ENCODE results near the gene CTSK. TPM values are rescaled to one million over a fixed set of nuclear protein-coding genes. Genes with fewer than 3 reads are reported as not detected.
"Not testable (repeated sequence)": the region's sequence is repeated elsewhere in the genome, so short reads cannot be mapped to it uniquely, and the experiment has no call there.

CTSK gene
- total and polyA plus RNA-seq, 2 experiments from 2014 or later: 37.3 to 54.3 TPM

DNA sequence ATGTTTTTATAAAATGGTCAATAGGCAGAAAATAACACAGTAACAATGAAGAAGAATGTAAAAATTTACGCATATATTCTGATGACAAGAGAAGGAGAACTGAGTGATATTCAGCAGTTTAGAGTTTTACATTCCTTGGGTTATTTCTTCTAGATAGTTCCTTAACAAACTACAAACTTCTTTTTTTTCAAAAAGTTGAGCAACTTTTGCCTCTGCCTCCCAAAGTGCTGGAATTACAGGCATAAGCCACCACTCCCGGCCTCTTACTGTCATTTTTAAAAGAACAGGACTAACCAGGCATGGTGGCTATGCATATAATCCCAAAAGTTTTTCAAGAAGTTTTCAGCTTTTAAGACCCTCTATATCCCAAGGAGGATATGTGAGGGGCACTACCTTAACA lies 35.4 kb upstream of the CTSK start:
- no peaks in the 10 kb centered on the region for H3K9me2 ChIP-seq (replicated peaks; ENCODE audit: insufficient read depth)
- H3K4me3 ChIP-seq: no peak overlapping the region
- no peaks in the 10 kb centered on the region for H3K27me3 ChIP-seq
- no peak for DNase-seq (ENCODE audit: low spot score)
- no peaks in the 10 kb centered on the region for H3K4me1 ChIP-seq (ENCODE audit: insufficient read depth)
- no peaks in the 10 kb centered on the region for H3K36me3 ChIP-seq (replicated peaks; ENCODE audit: insufficient read depth, low read depth)
- TF ChIP-seq, protein P1, sequence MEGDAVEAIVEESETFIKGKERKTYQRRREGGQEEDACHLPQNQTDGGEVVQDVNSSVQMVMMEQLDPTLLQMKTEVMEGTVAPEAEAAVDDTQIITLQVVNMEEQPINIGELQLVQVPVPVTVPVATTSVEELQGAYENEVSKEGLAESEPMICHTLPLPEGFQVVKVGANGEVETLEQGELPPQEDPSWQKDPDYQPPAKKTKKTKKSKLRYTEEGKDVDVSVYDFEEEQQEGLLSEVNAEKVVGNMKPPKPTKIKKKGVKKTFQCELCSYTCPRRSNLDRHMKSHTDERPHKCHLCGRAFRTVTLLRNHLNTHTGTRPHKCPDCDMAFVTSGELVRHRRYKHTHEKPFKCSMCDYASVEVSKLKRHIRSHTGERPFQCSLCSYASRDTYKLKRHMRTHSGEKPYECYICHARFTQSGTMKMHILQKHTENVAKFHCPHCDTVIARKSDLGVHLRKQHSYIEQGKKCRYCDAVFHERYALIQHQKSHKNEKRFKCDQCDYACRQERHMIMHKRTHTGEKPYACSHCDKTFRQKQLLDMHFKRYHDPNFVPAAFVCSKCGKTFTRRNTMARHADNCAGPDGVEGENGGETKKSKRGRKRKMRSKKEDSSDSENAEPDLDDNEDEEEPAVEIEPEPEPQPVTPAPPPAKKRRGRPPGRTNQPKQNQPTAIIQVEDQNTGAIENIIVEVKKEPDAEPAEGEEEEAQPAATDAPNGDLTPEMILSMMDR (IDR thresholded peaks at IDR 0.05; ENCODE audit: poor library complexity): no peak
- no peak for TF ChIP-seq EZH2phosphoT487 (IDR thresholded peaks at IDR 0.05; ENCODE audit: low read depth, severe bottlenecking, unreplicated experiment)
- TF ChIP-seq EZH2 (IDR thresholded peaks at IDR 0.05; ENCODE audit: borderline replicate concordance): no peak
- no peaks in the 10 kb centered on the region for H4K20me1 ChIP-seq (ENCODE audit: insufficient read depth, poor library complexity, severe bottlenecking)
- WGBS (ENCODE audit: low lambda C conversion rate, missing lambda C conversion rate): 89% methylated on average over 2 of the region's 2 CpGs
- H3K27ac ChIP-seq: no peak overlapping the region
- no peaks in the 10 kb centered on the region for H3K79me2 ChIP-seq
- H2AFZ ChIP-seq: no peak overlapping the region
- no peaks in the 10 kb centered on the region for H3K9me3 ChIP-seq (ENCODE audit: low read depth)
- H3K4me2 ChIP-seq: no peak overlapping the region

DNA sequence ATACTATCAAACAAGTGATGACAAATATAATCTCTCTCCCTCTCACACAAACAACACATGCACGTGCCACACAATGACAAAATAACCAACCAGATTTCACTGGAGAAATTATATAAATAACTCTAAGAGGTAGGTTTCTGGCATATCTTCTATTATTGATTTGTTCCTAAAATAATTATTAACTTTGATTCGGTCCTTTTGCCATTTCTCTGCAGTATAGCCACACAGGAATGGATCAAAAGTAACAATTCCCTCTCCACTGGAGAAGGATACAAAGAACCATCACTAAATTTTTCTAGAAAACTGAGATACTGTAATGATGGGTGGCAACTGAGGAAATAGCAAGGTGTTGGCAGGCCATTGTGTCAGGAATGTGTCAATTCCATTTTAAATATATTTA lies 34.9 kb upstream of the CTSK start:
- H3K27me3 ChIP-seq: no peaks in the 10 kb centered on the region
- no peaks in the 10 kb centered on the region for H3K4me1 ChIP-seq (ENCODE audit: insufficient read depth)
- H3K36me3 ChIP-seq (replicated peaks; ENCODE audit: insufficient read depth, low read depth): no peaks in the 10 kb centered on the region
- no peaks in the 10 kb centered on the region for H4K20me1 ChIP-seq (ENCODE audit: insufficient read depth, poor library complexity, severe bottlenecking)
- no peak overlapping the region for H3K4me3 ChIP-seq
- TF ChIP-seq, protein P1 (IDR thresholded peaks at IDR 0.05; ENCODE audit: poor library complexity): no peak
- TF ChIP-seq EZH2 (IDR thresholded peaks at IDR 0.05; ENCODE audit: borderline replicate concordance): no peak
- no peak for TF ChIP-seq EZH2phosphoT487 (IDR thresholded peaks at IDR 0.05; ENCODE audit: low read depth, severe bottlenecking, unreplicated experiment)
- WGBS (ENCODE audit: low lambda C conversion rate, missing lambda C conversion rate): 90% methylated on average over 2 of the region's 2 CpGs
- no peak overlapping the region for H2AFZ ChIP-seq
- no peak for DNase-seq (ENCODE audit: low spot score)
- no peak overlapping the region for H3K4me2 ChIP-seq
- no peak overlapping the region for H3K27ac ChIP-seq
- H3K9me3 ChIP-seq (ENCODE audit: low read depth): no peaks in the 10 kb centered on the region
- H3K9me2 ChIP-seq (replicated peaks; ENCODE audit: insufficient read depth): no peaks in the 10 kb centered on the region
- H3K79me2 ChIP-seq: no peaks in the 10 kb centered on the region

DNA sequence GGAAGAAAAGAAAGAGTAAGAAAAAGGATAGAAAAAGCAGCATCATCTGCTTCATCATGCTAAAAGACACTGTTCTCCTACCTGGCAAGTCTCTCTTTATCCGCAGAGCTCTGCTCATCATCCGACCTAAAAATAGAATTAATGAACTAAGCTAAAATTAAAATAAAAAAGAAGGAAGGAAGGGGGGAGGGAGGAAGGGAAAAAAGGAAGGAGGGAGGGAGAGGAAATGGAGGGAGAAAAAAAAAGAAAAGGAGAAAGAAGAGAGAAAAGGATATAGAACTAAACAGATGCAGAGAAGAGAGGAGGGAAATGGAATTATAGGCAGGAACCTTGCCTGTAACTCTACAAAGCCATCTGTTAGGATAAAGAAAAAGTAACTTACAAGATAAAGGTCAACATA lies 34.3 kb upstream of the CTSK start:
- H3K79me2 ChIP-seq: no peaks in the 10 kb centered on the region
- no peak overlapping the region for H3K27ac ChIP-seq
- no peaks in the 10 kb centered on the region for H3K27me3 ChIP-seq
- no peaks in the 10 kb centered on the region for H4K20me1 ChIP-seq (ENCODE audit: insufficient read depth, poor library complexity, severe bottlenecking)
- no peak overlapping the region for H3K4me2 ChIP-seq
- no peaks in the 10 kb centered on the region for H3K9me2 ChIP-seq (replicated peaks; ENCODE audit: insufficient read depth)
- 100% methylated on average over 2 of the region's 2 CpGs for WGBS (ENCODE audit: low lambda C conversion rate, missing lambda C conversion rate)
- DNase-seq (ENCODE audit: low spot score): no peak
- TF ChIP-seq, protein P1 (IDR thresholded peaks at IDR 0.05; ENCODE audit: poor library complexity): no peak
- TF ChIP-seq EZH2 (IDR thresholded peaks at IDR 0.05; ENCODE audit: borderline replicate concordance) (no peak), EZH2phosphoT487 (IDR thresholded peaks at IDR 0.05; ENCODE audit: low read depth, severe bottlenecking, unreplicated experiment) (no peak)
- no peaks in the 10 kb centered on the region for H3K36me3 ChIP-seq (replicated peaks; ENCODE audit: insufficient read depth, low read depth)
- no peak overlapping the region for H2AFZ ChIP-seq
- H3K4me3 ChIP-seq: no peak overlapping the region
- H3K4me1 ChIP-seq (ENCODE audit: insufficient read depth): no peaks in the 10 kb centered on the region
- no peaks in the 10 kb centered on the region for H3K9me3 ChIP-seq (ENCODE audit: low read depth)

DNA sequence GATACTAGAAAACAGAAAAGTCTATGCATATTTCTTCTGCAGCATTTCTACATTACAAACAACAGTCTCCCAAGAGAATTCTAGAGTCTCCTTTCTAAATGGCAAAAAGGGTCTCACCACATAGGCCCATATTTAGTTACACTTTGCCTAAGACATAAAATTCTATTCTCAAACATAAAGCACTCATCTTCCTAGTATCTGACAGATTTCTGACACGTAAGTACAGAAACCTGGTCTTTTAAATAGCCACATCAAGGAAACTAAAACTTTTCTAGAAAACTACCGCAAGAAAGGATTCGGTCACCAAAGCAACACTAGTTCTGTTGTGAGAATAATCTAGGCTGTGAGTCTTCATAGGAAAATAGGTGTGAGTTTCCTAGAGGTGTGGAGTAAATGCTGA lies 33.6 kb upstream of the CTSK start:
- H3K27ac ChIP-seq: no peak overlapping the region
- H3K4me2 ChIP-seq: no peak overlapping the region
- TF ChIP-seq, protein P1 (IDR thresholded peaks at IDR 0.05; ENCODE audit: poor library complexity): no peak
- no peak for TF ChIP-seq EZH2phosphoT487 (IDR thresholded peaks at IDR 0.05; ENCODE audit: low read depth, severe bottlenecking, unreplicated experiment)
- TF ChIP-seq EZH2 (IDR thresholded peaks at IDR 0.05; ENCODE audit: borderline replicate concordance): no peak
- H3K9me3 ChIP-seq (ENCODE audit: low read depth): no peaks in the 10 kb centered on the region
- no peaks in the 10 kb centered on the region for H3K79me2 ChIP-seq
- WGBS (ENCODE audit: low lambda C conversion rate, missing lambda C conversion rate): 97% methylated on average over 3 of the region's 3 CpGs
- H3K9me2 ChIP-seq (replicated peaks; ENCODE audit: insufficient read depth): no peaks in the 10 kb centered on the region
- H2AFZ ChIP-seq: no peak overlapping the region
- no peaks in the 10 kb centered on the region for H3K27me3 ChIP-seq
- no peak overlapping the region for H3K4me3 ChIP-seq
- no peaks in the 10 kb centered on the region for H3K4me1 ChIP-seq (ENCODE audit: insufficient read depth)
- no peak for DNase-seq (ENCODE audit: low spot score)
- H3K36me3 ChIP-seq (replicated peaks; ENCODE audit: insufficient read depth, low read depth): no peaks in the 10 kb centered on the region
- H4K20me1 ChIP-seq (ENCODE audit: insufficient read depth, poor library complexity, severe bottlenecking): no peaks in the 10 kb centered on the region

DNA sequence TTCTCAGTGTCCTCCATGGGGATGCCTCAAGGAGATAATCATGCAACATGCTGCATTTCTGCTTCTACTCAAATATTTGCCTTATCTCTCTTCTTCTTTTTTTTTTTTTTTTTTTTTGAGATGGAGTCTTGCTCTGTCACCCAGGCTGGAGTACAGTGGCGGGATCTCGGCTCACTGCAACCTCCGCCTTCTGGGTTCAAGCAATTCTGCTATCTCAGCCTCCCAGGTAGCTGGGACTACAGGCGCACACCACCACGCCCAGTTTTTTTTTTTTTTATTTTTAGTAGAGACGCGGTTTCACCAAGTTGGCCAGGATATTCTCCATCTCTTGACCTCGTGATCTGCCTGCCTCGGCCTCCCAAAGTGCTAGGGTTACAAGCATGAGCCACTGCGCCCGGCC lies 32.8 kb upstream of the CTSK start:
- H3K4me3 ChIP-seq; H3K9me3 ChIP-seq (ENCODE audit: low read depth); H3K27ac ChIP-seq; H3K79me2 ChIP-seq; H4K20me1 ChIP-seq (ENCODE audit: insufficient read depth, poor library complexity, severe bottlenecking); H2AFZ ChIP-seq; H3K9me2 ChIP-seq (replicated peaks; ENCODE audit: insufficient read depth); DNase-seq (ENCODE audit: low spot score); H3K36me3 ChIP-seq (replicated peaks; ENCODE audit: insufficient read depth, low read depth); H3K4me2 ChIP-seq; H3K4me1 ChIP-seq (ENCODE audit: insufficient read depth); H3K27me3 ChIP-seq: not testable (repeated sequence)
- WGBS (ENCODE audit: low lambda C conversion rate, missing lambda C conversion rate): 95% methylated on average over 11 of the region's 11 CpGs

Data from hepatocyte (in vitro differentiated cells).